Activated T-cell treated with anti-CD3 and anti-CD28 coated beads for 24 hours (primary cell): ENCODE data around the gene RIN2.

ENCODE experiments used
- DNase-seq: peaks from one replicate; pipeline ENCODE4 v3.0.0-alpha.2; 2020; ENCODE audit warnings: low read depth

The RIN2 gene, protein sequence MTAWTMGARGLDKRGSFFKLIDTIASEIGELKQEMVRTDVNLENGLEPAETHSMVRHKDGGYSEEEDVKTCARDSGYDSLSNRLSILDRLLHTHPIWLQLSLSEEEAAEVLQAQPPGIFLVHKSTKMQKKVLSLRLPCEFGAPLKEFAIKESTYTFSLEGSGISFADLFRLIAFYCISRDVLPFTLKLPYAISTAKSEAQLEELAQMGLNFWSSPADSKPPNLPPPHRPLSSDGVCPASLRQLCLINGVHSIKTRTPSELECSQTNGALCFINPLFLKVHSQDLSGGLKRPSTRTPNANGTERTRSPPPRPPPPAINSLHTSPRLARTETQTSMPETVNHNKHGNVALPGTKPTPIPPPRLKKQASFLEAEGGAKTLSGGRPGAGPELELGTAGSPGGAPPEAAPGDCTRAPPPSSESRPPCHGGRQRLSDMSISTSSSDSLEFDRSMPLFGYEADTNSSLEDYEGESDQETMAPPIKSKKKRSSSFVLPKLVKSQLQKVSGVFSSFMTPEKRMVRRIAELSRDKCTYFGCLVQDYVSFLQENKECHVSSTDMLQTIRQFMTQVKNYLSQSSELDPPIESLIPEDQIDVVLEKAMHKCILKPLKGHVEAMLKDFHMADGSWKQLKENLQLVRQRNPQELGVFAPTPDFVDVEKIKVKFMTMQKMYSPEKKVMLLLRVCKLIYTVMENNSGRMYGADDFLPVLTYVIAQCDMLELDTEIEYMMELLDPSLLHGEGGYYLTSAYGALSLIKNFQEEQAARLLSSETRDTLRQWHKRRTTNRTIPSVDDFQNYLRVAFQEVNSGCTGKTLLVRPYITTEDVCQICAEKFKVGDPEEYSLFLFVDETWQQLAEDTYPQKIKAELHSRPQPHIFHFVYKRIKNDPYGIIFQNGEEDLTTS

DNA sequence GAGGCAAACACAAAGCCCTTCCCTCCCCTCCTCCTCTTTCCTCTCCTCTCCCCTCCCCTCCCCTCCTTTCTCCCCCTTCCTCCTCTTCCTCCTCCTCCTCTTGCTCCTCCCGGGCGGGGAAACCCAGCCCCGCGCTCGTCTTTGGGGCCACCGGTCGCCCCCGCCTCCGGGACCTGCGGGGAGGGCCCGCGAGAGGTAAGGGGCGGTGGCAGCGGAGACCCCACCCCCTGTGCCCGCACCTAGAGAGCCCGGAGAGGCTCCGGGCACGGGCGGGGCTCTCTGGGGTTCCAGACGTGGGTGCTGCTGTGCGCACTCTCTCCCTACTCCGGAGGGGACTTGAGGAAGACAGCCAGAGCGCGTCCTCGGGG, at the start of gene RIN2:
Gene RIN2 (plus strand): TSS at position 126 of the 368 bp plus-strand sequence. CDS start 131,344 bp downstream, outside the sequence.
- DNase-seq, result no peak

GRCh38 chr20:19709635-19710335, 48.3 kb upstream of the RIN2 start:
- DNase-seq, result no peak

GRCh38 chr20:19710336-19711120, 47.5 kb upstream of the RIN2 start:
- DNase-seq, result no peak

DNA sequence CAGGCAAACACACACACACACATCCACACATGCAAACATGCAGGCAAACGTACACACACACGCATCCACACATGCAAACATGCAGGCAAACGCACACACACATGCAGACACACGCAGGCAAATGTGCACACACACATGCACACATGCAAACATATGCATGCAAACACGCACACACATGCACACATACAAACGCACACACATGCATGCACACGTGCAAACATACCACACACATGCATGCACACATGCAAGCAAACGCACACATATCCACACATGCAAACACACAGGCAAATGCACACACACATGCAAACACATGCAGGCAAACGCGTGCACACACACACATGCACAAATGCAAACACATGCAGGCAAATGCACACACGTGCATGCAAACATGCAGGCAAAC, 46.9 kb upstream of the RIN2 start:
- no peak for DNase-seq

GRCh38 chr20:19712721-19713260, 45.3 kb upstream of the RIN2 start:
- no peak for DNase-seq

- DNase-seq, result no peak
These were observed 44.1 kb upstream of the RIN2 start for GRCh38 chr20:19713822-19714578.

- DNase-seq, result no peak
These were observed 43.5 kb upstream of the RIN2 start for GRCh38 chr20:19714579-19714840.

GRCh38 chr20:19715986-19716385, 42.1 kb upstream of the RIN2 start:
- DNase-seq, result no peak

- DNase-seq, result no peak
These were observed 39.2 kb upstream of the RIN2 start for GRCh38 chr20:19718880-19719279.

GRCh38 chr20:19720991-19721390, 37.1 kb upstream of the RIN2 start:
- no peak for DNase-seq

DNA sequence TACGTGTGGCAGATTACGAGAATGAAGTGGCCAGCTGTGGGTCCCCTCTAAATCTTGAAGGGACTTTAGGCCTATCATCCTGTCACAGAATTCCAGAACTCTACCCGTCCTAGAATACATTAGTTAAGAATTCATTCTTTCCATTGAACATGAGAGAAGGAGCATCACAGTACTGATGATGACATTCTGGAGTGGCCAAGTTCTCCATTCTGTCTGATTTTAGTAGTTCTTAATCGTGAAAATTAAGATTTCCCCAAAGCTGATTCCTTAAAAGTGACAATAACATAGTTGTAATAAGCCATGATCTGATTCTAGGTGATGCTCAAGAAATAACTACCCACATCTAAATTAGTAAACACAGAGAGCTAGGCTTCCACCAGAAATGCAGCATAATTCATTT, 35.0 kb upstream of the RIN2 start:
- no peak for DNase-seq

GRCh38 chr20:19723813-19724430, 34.1 kb upstream of the RIN2 start:
- DNase-seq, result no peak

- no peak for DNase-seq
These were observed 32.7 kb upstream of the RIN2 start for GRCh38 chr20:19725373-19725772.

DNA sequence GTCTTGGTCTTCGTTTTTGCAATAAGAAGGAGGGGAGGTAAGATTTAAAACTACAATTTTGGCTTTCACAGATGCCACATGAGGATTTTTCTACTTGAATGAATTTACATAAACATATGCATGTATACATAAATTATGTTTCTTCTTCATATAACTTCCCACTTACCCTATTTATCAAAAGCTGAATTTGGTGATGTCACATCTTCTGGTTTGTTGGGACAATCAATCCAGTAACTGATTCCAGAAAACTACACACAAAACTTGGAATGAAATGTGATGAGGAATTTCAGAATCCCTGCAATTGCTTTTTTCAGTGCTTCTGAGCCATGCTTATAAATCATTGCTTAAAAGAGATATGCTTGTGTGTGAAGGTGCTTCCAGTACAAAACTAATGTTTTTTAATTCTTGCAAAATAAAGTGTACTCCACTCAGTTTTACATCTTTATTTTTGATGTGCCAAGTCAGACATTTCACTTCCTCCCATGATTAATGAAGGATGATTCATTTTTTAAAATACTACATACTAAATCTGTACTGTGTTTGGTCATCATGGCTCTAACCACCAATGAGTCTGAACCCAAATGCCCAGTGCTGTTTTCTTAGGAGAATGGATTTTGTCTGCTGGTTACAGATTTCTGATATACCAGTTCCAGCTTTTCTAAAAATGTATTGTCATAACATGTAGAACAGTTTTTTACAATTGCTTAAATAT, 32.1 kb upstream of the RIN2 start:
- no peak for DNase-seq

DNA sequence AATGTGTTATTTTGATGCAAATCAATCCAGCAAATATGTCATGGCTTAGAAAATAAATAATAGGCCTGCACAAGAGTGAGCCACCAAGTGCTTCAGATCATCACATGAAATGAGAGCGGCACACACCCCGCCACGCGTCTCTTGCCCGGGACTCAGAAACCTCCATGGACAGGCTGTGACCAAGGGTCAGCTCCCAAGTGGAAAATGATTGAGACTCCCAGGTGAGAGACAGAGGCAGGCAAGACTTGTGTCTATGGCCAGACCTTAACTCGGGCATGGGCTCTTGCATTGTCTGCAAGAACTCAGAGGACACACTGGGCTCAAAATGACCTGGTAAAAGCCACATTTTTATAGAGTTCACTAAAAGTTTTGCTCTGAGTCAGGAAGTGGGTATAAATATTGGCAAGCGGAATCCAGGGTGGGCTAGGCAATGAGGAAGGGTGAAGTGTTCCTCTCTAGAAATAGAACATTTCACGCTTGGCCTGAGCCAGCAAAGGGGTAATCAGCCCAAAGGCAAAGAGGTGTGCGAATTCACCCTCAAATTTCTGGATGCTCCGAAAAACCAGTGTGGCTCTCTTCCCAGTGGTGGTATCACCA, 30.7 kb upstream of the RIN2 start:
- no peak for DNase-seq

- no peak for DNase-seq
These were observed 28.4 kb upstream of the RIN2 start for GRCh38 chr20:19729672-19730071.

DNA sequence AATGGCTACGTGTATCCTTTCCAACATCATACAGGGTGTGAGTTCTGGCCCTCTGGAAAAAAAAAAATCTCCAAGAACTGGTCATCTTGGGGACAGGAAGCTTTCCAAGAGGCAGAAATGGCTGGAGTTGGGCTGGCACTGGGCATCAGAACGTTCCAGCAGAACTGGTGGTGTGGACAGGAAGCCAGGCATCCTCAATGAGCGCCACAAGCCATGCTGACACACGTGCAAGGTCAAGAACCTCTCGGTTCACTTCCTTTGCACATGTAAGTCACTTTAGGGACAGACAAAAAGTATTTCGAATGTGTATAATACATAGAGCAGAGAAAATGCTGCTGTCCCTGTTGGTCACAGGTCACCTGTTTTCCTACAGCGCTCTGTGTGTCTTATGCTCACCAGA, 27.4 kb upstream of the RIN2 start:
- no peak for DNase-seq

GRCh38 chr20:19734811-19735210, 23.2 kb upstream of the RIN2 start:
- no peak for DNase-seq

DNA sequence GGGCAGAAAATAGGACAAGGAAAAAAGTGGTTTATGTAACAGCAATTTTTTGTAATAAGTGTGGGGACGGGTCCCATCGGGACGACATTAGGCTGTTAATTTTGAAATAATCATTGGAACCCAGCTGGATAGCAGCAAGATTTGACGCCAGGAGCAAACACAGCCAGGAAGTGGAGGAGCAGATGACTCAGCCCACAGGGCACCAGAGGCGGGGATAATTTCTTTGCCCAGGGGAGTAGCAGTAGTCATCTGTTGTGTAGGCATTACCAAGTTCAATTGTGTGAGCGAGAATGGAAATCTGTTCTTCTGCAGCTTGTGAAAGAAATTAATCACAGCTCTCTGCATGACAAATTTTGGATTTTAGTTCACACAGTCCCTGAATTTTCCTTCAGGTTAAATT, 22.6 kb upstream of the RIN2 start:
- DNase-seq, result no peak

- DNase-seq, result no peak
These were observed 21.0 kb upstream of the RIN2 start for GRCh38 chr20:19737025-19737424.
